Spleen (tissue), 7 donors: ENCODE measurements around the gene GPNMB.
A peak's percentile ranks its signal among the peaks of the same experiment; 100 is the strongest.

Experiments used
- CTCF ChIP-seq, 11 experiments: fragments of 200-600 bp in 7 of 11; fragments of 450-650 bp in 4 of 11; sonication (generic) in 4 of 11; IDR thresholded peaks in 8 of 11; conservative IDR thresholded peaks in 3 of 11; 1 replicate in 7 of 11; 2 replicates in 4 of 11; pipeline versions ENCODE4 v1.4.0 to v1.8.0; 2016 to 2021; ENCODE audit warnings: antibody characterized with exemption in 11 of 11, inconsistent platforms in 4 of 11, mild to moderate bottlenecking in 1 of 11
- POLR2A ChIP-seq, 3 donors: fragments of 450-650 bp; IDR thresholded peaks; one replicate each; pipeline ENCODE4 v1.5.1; 2017; ENCODE audit warnings: antibody characterized with exemption in 3 of 3, mild to moderate bottlenecking in 1 of 3
- POLR2AphosphoS5 ChIP-seq, 3 donors: sonication (generic); formaldehyde crosslinking; IDR thresholded peaks; one replicate each; pipeline ENCODE4 v1.5.1; 2017; ENCODE audit warnings: antibody characterized with exemption in 3 of 3
- donor health status: DM: no; HTN: no; CAD: no; lungs with moderate emphysema.
- donor health status: DM: no; HTN: no; CAD: no.
- donor health status: DM: no; HTN: no; CAD: no.

- TF ChIP-seq CTCF (IDR thresholded peaks at IDR 0.05 in 8 of 11, conservative IDR thresholded peaks at IDR 0.05 in 3 of 11) (peak; percentile 21 to 88 (median 67)), POLR2A (IDR thresholded peaks at IDR 0.05) (no peak), POLR2AphosphoS5 (IDR thresholded peaks at IDR 0.05) (no peak)
Measured at GRCh38 chr7:23273141-23273599, 26.6 kb downstream of the GPNMB start.
